ENCODE data around the gene NBPF6. TPM values are rescaled to one million over a fixed set of nuclear protein-coding genes. Genes with fewer than 3 reads are reported as not detected.

Gene NBPF6
- total and polyA plus RNA-seq, 10 of the 15 experiments (the other 5 are each of a cell fraction or from before 2014, with no cell fraction given): not detected

DNA sequence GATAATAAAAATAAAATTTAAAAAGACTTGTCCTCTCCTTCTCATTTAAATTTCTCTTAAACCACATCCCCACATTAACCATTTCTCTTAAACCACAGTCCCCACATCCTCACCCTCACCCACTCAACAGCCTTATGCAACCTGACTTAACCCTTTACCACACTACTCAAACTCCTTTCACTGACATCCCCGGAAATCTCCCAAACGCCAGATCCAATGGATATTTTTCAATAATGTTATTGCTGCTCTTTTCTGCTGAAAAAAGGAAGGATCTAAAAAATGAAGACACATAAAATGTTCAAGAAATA, 55.6 kb downstream of the NBPF6 start:
- no peak overlapping the region for H3K4me3 ChIP-seq
- H3K9ac ChIP-seq (ENCODE audit: control insufficient read depth, insufficient read depth, low read length): no peak overlapping the region
- H3K4me1 ChIP-seq (ENCODE audit: control insufficient read depth, insufficient read depth, low read length): 0 out of 2 replicates have a peak, but pooled peaks cover 3% of the 10 kb centered on the region
- no peak overlapping the region for H2AFZ ChIP-seq (ENCODE audit: control insufficient read depth, low read depth, low read length)
- ChIA-PET RAD21 (ENCODE audit: unreplicated experiment) (interaction anchor here (1.2 kb wide), 1 partner anchor 55 kb away, joined by 6 read pairs; the partner anchor contains the start of gene EEIG2), SMC1A (ENCODE audit: uncharacterized antibody, unreplicated experiment) (interaction anchor here (0.6 to 1.4 kb wide), 3 partner anchors 8 to 56 kb away, joined by 3 to 6 read pairs (median 4); no protein-coding TSS in a partner anchor), POLR2A (no interaction called here), CTCF (interaction anchor here (1.3 to 13.5 kb wide), 3 partner anchors 25 to 138 kb away, joined by 3 to 258 read pairs (median 4); partner anchors contain the start of gene EEIG2)
- ATAC-seq (no peak), DNase-seq (ENCODE audit: low read depth, low spot score) (no peak), FAIRE-seq (no peak)
- intact Hi-C loops (cut with micrococcal nuclease; ENCODE audit: unreplicated experiment): loop anchor here (10.0 kb wide), 1 partner anchor 721 kb away; no protein-coding TSS in a partner anchor
- H3K9me3 ChIP-seq (replicated peaks; ENCODE audit: control insufficient read depth, insufficient read depth, low read length): no peaks in the 10 kb centered on the region
- BruUV-seq (replicated peaks): no TSS peak
- no peak for TF ChIP-seq ZNF217 (IDR thresholded peaks at IDR 0.05)
- TF ChIP-seq RUNX3 (IDR thresholded peaks at IDR 0.05; ENCODE audit: low read length): peak; percentile 83
- TF ChIP-seq GATAD2B (conservative IDR thresholded peaks at IDR 0.05; ENCODE audit: low read depth): no peak
- TF ChIP-seq SIX5 (IDR thresholded peaks at IDR 0.05; ENCODE audit: low read depth, low read length, severe bottlenecking): no peak
- no peak for TF ChIP-seq SMAD5 (IDR thresholded peaks at IDR 0.05; ENCODE audit: low read depth)
- TF ChIP-seq FOS (IDR thresholded peaks at IDR 0.05; ENCODE audit: borderline replicate concordance, extremely low read depth, insufficient read length): no peak
- TF ChIP-seq PAX5 (IDR thresholded peaks at IDR 0.05; ENCODE audit: borderline replicate concordance, low read depth, low read length): no peak
- no peak overlapping the region for H3K4me2 ChIP-seq (ENCODE audit: control insufficient read depth, insufficient read depth)
- 0 out of 4 replicates have a peak, but pooled peaks cover 0 to 3% of the 10 kb centered on the region in 2 experiments for H3K27me3 ChIP-seq (replicated peaks in 1 of 2; ENCODE audit: control insufficient read depth in 2 of 2, insufficient read depth in 2 of 2, low read length in 1 of 2)
- WGBS (ENCODE audit: insufficient coverage, insufficient replicate concordance, low lambda C conversion rate, missing lambda C conversion rate): 0% methylated on average over 2 of the region's 2 CpGs
- H4K20me1 ChIP-seq (ENCODE audit: control insufficient read depth, insufficient read depth): no peaks in the 10 kb centered on the region
- in situ Hi-C loops (cut with MboI): loop anchor here (25.0 kb wide), 1 partner anchor 718 kb away; no protein-coding TSS in a partner anchor
- no peaks in the 10 kb centered on the region for H3K79me2 ChIP-seq (ENCODE audit: control insufficient read depth, insufficient read depth, low read length)
- H3K27ac ChIP-seq (ENCODE audit: control insufficient read depth, insufficient read depth): no peak overlapping the region
- no peaks in the 10 kb centered on the region for H3K36me3 ChIP-seq (ENCODE audit: control insufficient read depth in 2 of 2, insufficient read depth in 2 of 2, low read length in 1 of 2)

DNA sequence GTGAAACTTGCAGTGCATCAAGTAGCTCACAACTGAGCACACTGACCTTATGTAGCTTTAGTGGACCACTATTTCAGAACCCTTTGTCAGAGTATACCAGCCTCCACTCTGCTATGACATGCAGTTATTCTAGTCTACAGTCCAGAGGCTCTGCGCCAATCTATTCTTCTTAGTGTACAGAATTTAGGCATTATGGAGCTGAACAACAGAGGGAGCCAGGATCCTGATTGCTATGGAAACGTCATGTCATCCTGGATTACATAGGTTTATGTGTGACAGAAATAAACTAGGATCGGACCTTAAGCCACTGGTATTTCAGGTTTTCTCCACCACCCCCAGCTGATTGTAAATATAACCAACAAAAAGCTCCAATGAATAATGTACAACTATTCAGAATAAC, 61.6 kb downstream of the NBPF6 start:
- ChIA-PET POLR2A (interaction anchor here (1.2 kb wide), 1 partner anchor 45 kb away, joined by 3 read pairs; no protein-coding TSS in a partner anchor), SMC1A (ENCODE audit: uncharacterized antibody, unreplicated experiment) (interaction anchor here (1.1 to 9.8 kb wide), 11 partner anchors 10 to 730 kb away, joined by 3 to 161 read pairs (median 5); partner anchors contain the start of gene EEIG2), CTCF (interaction anchor here (0.7 to 13.5 kb wide), 17 partner anchors 10 to 731 kb away, joined by 3 to 258 read pairs (median 5); partner anchors contain the start of genes EEIG2, PRPF38B and SLC25A24), RAD21 (ENCODE audit: unreplicated experiment) (interaction anchor here (1.2 to 4.7 kb wide), 6 partner anchors 40 to 132 kb away, joined by 3 to 92 read pairs (median 10); partner anchors contain the start of gene EEIG2)
- H3K36me3 ChIP-seq (ENCODE audit: control insufficient read depth in 2 of 2, insufficient read depth in 2 of 2, low read length in 1 of 2): no peaks in the 10 kb centered on the region
- no peak for DNase-seq (ENCODE audit: low read depth, low spot score)
- no peak overlapping the region for H3K27ac ChIP-seq (ENCODE audit: control insufficient read depth, insufficient read depth)
- WGBS (ENCODE audit: insufficient coverage, insufficient replicate concordance, low lambda C conversion rate, missing lambda C conversion rate): 67% methylated on average over 3 of the region's 3 CpGs
- no peaks in the 10 kb centered on the region for H3K4me1 ChIP-seq (ENCODE audit: control insufficient read depth, insufficient read depth, low read length)
- no peak overlapping the region for H3K4me3 ChIP-seq
- no peak overlapping the region for H3K9ac ChIP-seq (ENCODE audit: control insufficient read depth, insufficient read depth, low read length)
- no peaks in the 10 kb centered on the region for H3K27me3 ChIP-seq (replicated peaks in 1 of 2; ENCODE audit: control insufficient read depth in 2 of 2, insufficient read depth in 2 of 2, low read length in 1 of 2)
- no peaks in the 10 kb centered on the region for H3K9me3 ChIP-seq (replicated peaks; ENCODE audit: control insufficient read depth, insufficient read depth, low read length)
- FAIRE-seq: no peak
- intact Hi-C loops (cut with micrococcal nuclease; ENCODE audit: unreplicated experiment): loop anchor here (1.0 to 5.0 kb wide), 5 partner anchors 50 to 386 kb away; partner anchors contain the start of gene PRPF38B
- no TSS peak for BruUV-seq (replicated peaks)
- no peaks in the 10 kb centered on the region for H4K20me1 ChIP-seq (ENCODE audit: control insufficient read depth, insufficient read depth)
- ATAC-seq: no peak
- H2AFZ ChIP-seq (ENCODE audit: control insufficient read depth, low read depth, low read length): no peak overlapping the region
- no peak overlapping the region for H3K4me2 ChIP-seq (ENCODE audit: control insufficient read depth, insufficient read depth)
- H3K79me2 ChIP-seq (ENCODE audit: control insufficient read depth, insufficient read depth, low read length): no peaks in the 10 kb centered on the region
- in situ Hi-C loops (cut with MboI): loop anchor here (5.0 to 25.0 kb wide), 2 partner anchors 51 to 724 kb away; partner anchors contain the start of gene EEIG2
- TF ChIP-seq, protein P1, sequence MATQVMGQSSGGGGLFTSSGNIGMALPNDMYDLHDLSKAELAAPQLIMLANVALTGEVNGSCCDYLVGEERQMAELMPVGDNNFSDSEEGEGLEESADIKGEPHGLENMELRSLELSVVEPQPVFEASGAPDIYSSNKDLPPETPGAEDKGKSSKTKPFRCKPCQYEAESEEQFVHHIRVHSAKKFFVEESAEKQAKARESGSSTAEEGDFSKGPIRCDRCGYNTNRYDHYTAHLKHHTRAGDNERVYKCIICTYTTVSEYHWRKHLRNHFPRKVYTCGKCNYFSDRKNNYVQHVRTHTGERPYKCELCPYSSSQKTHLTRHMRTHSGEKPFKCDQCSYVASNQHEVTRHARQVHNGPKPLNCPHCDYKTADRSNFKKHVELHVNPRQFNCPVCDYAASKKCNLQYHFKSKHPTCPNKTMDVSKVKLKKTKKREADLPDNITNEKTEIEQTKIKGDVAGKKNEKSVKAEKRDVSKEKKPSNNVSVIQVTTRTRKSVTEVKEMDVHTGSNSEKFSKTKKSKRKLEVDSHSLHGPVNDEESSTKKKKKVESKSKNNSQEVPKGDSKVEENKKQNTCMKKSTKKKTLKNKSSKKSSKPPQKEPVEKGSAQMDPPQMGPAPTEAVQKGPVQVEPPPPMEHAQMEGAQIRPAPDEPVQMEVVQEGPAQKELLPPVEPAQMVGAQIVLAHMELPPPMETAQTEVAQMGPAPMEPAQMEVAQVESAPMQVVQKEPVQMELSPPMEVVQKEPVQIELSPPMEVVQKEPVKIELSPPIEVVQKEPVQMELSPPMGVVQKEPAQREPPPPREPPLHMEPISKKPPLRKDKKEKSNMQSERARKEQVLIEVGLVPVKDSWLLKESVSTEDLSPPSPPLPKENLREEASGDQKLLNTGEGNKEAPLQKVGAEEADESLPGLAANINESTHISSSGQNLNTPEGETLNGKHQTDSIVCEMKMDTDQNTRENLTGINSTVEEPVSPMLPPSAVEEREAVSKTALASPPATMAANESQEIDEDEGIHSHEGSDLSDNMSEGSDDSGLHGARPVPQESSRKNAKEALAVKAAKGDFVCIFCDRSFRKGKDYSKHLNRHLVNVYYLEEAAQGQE (IDR thresholded peaks at IDR 0.05; ENCODE audit: low read depth, low read length): no peak
- TF ChIP-seq SRF (IDR thresholded peaks at IDR 0.05; ENCODE audit: low read depth in 2 of 2, low read length in 2 of 2) (no peak), SMAD1 (IDR thresholded peaks at IDR 0.05; ENCODE audit: low read depth, partially characterized antibody) (no peak), RBBP5 (conservative IDR thresholded peaks at IDR 0.05) (no peak), ZZZ3 (IDR thresholded peaks at IDR 0.05; ENCODE audit: control insufficient read depth, insufficient read length, low read depth) (no peak)
- TF ChIP-seq, protein P2, sequence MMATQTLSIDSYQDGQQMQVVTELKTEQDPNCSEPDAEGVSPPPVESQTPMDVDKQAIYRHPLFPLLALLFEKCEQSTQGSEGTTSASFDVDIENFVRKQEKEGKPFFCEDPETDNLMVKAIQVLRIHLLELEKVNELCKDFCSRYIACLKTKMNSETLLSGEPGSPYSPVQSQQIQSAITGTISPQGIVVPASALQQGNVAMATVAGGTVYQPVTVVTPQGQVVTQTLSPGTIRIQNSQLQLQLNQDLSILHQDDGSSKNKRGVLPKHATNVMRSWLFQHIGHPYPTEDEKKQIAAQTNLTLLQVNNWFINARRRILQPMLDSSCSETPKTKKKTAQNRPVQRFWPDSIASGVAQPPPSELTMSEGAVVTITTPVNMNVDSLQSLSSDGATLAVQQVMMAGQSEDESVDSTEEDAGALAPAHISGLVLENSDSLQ (IDR thresholded peaks at IDR 0.05): no peak
